Neuronal stem cell (in vitro differentiated cells): ENCODE data around the gene FIS1.
"Not testable (repeated sequence)": the region's sequence is repeated elsewhere in the genome, so short reads cannot be mapped to it uniquely, and the experiment has no call there.

ENCODE experiments used
- DNase-seq: peaks from one replicate; pipeline ENCODE4 v3.0.0-alpha.2; 2013; ENCODE audit warnings: low spot score
- H2AFZ ChIP-seq: one replicate; pipeline ENCODE4 v1.6.1; 2013; ENCODE audit warnings: mild to moderate bottlenecking, low read length, inconsistent platforms
- H2AK5ac ChIP-seq: 2 replicates; pipeline ENCODE4 v1.6.1; 2013; ENCODE audit warnings: low read depth, mild to moderate bottlenecking, inconsistent platforms, low read length, moderate library complexity, mixed read lengths
- H2BK120ac ChIP-seq: 2 replicates; pipeline ENCODE4 v1.6.1; 2013; ENCODE audit warnings: low read depth, mild to moderate bottlenecking, inconsistent platforms, low read length, moderate library complexity, mixed read lengths
- H2BK12ac ChIP-seq: one replicate; pipeline ENCODE4 v1.6.1; 2013; ENCODE audit warnings: low read length, inconsistent platforms
- H2BK15ac ChIP-seq: 2 replicates; pipeline ENCODE4 v1.6.1; 2013; ENCODE audit warnings: mild to moderate bottlenecking, low read length, inconsistent platforms, mixed read lengths
- H2BK5ac ChIP-seq: one replicate; pipeline ENCODE4 v1.6.1; 2013; ENCODE audit warnings: inconsistent platforms, mild to moderate bottlenecking, low read length, moderate library complexity
- H3K14ac ChIP-seq: one replicate; pipeline ENCODE4 v1.6.1; 2013; ENCODE audit warnings: low read length, inconsistent platforms
- H3K18ac ChIP-seq: 2 replicates; pipeline ENCODE4 v1.6.1; 2013; ENCODE audit warnings: low read length, inconsistent platforms
- H3K23ac ChIP-seq: 2 replicates; pipeline ENCODE4 v1.6.1; 2013; ENCODE audit warnings: low read depth, mild to moderate bottlenecking, mixed read lengths, low read length, inconsistent platforms; ENCODE audit not compliant: poor library complexity
- H3K27ac ChIP-seq: replicated peaks from 3 replicates; pipeline ENCODE4 v1.5.1; 2013; ENCODE audit warnings: low read length, inconsistent platforms
- H3K27me3 ChIP-seq, 3 experiments: 2 replicates each; pipeline ENCODE4 v1.6.1; 2013; ENCODE audit warnings: low read length in 3 of 3, mild to moderate bottlenecking in 2 of 3, inconsistent platforms in 1 of 3, low read depth in 1 of 3, mixed read lengths in 1 of 3, moderate library complexity in 1 of 3; ENCODE audit not compliant: control insufficient read depth in 3 of 3, insufficient read depth in 3 of 3
- H3K36me3 ChIP-seq, 2 donors: replicated peaks in 1 of 2; 2 replicates each; pipeline ENCODE4 v1.6.1; 2013; ENCODE audit warnings: low read length in 2 of 2; ENCODE audit not compliant: control insufficient read depth in 2 of 2, insufficient read depth in 2 of 2
- H3K4ac ChIP-seq: 2 replicates; pipeline ENCODE4 v1.6.1; 2013; ENCODE audit warnings: inconsistent platforms, mild to moderate bottlenecking, low read length, moderate library complexity
- H3K4me1 ChIP-seq, 2 donors: 1 replicate in 1 of 2; 2 replicates in 1 of 2; pipeline ENCODE4 v1.6.1; 2013; ENCODE audit warnings: low read length in 2 of 2, low read depth in 1 of 2; ENCODE audit not compliant: control insufficient read depth in 2 of 2, insufficient read depth in 1 of 2
- H3K4me2 ChIP-seq: one replicate; pipeline ENCODE4 v1.6.1; 2013; ENCODE audit warnings: mild to moderate bottlenecking, low read length, inconsistent platforms; ENCODE audit not compliant: insufficient read depth, poor library complexity, severe bottlenecking
- H3K4me3 ChIP-seq, 2 donors: 2 replicates each; pipeline ENCODE4 v1.5.1; 2013; ENCODE audit warnings: low read length in 2 of 2, mild to moderate bottlenecking in 2 of 2, inconsistent platforms in 1 of 2, moderate library complexity in 1 of 2
- H3K79me1 ChIP-seq: one replicate; pipeline ENCODE4 v1.6.1; 2013; ENCODE audit warnings: low read depth, mild to moderate bottlenecking, inconsistent platforms, low read length, moderate library complexity
- H3K9ac ChIP-seq: one replicate; pipeline ENCODE4 v1.6.1; 2013; ENCODE audit warnings: mild to moderate bottlenecking, low read depth, low read length, inconsistent platforms; ENCODE audit not compliant: poor library complexity
- H3K9me3 ChIP-seq, 2 donors: replicated peaks in 1 of 2; 2 replicates each; pipeline versions ENCODE3 to v1.6.1; 2013; ENCODE audit warnings: low read length in 2 of 2, mild to moderate bottlenecking in 2 of 2, inconsistent platforms in 1 of 2, low read depth in 1 of 2, mixed read lengths in 1 of 2, moderate library complexity in 1 of 2; ENCODE audit not compliant: control insufficient read depth in 2 of 2, insufficient read depth in 1 of 2
- H4K8ac ChIP-seq: one replicate; pipeline ENCODE4 v1.6.1; 2013; ENCODE audit warnings: low read depth, mild to moderate bottlenecking, inconsistent platforms, low read length, moderate library complexity
- H4K91ac ChIP-seq: one replicate; pipeline ENCODE4 v1.6.1; 2013; ENCODE audit warnings: low read length, low read depth, mild to moderate bottlenecking, inconsistent platforms; ENCODE audit not compliant: poor library complexity
- WGBS, 2 donors: extraction: QIAGEN DNeasy Blood & Tissue Kit; methylation state at CpG; one replicate each; pipeline ENCODE4 v1.1.7; 2013; ENCODE audit warnings: missing lambda C conversion rate in 2 of 2, mixed read lengths in 1 of 2; ENCODE audit not compliant: insufficient read length in 2 of 2, insufficient replicate concordance in 1 of 2; ENCODE audit errors: extremely low coverage in 2 of 2; 5-methylcytosine and 5-hydroxymethylcytosine counted together

Gene FIS1

DNA sequence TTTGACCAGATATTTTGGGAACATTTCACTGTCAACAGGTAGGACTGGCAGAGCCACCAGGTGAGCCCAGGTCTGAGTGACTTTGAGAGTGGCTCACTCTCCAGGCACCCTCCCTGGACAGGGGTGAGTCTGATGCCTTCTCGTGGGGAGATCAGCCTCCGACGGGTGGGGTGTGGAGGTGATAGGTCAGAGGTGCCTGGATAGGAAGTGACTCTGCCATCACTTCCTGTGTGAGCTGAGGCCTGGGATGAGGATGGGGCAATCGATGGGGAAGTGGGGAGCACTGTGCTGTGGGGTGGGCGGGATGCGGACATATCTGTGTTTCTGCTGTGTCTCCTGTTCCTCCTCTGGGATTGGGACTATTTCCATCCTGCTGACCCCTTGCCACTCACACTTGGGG lies 42.2 kb upstream of the FIS1 start:
- no peak overlapping the region for H3K14ac ChIP-seq
- H3K4me1 ChIP-seq, result peaks cover 0 to 6% of the 10 kb centered on the region in 2 donors

DNA sequence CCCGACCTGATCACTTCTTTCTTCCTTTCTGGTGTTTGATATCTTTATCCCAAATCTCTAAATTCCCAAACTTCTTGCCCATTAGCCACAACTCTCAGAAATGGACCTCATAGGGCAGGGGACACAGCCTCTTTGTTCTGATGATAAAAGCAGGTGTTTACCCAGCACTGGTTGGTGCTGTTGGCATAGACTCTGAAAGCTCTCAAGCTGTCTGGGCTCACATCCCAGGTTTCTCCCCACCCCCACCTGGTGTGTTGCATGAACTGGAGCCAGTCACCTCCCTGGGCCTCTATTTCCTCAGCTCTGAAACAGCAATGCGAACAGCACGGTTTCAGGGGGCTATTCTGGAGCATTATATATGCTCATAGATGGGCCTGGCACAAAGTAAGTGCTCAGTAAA lies 41.0 kb upstream of the FIS1 start:
- DNase-seq, result not testable (repeated sequence)

More for the DNA sequence above, 42.2 kb upstream of the FIS1 start:
- no peak for DNase-seq
- Histone ChIP-seq H3K9me3 (no peaks in the 10 kb centered on the region), H3K23ac (no peak overlapping the region), H3K27me3 (peaks cover 0 to 24% (median 0%) of the 10 kb centered on the region in 3 experiments), H3K4me3 (no peak overlapping the region), H3K36me3 (no peaks in the 10 kb centered on the region), H3K9ac (no peak overlapping the region), H3K4me2 (no peak overlapping the region), H2AFZ (no peak overlapping the region), H2BK5ac (no peak overlapping the region), H4K8ac (no peak overlapping the region), H2BK15ac (no peak overlapping the region), H3K27ac (no peak overlapping the region), H4K91ac (peak overlapping the region; percentile 53), H2BK12ac (no peak overlapping the region), H3K4ac (no peak overlapping the region), H2BK120ac (no peak overlapping the region), H2AK5ac (no peak overlapping the region), H3K18ac (no peak overlapping the region), H3K79me1 (no peaks in the 10 kb centered on the region)
- no CpG with 5 or more reads among the region's 6 CpGs for WGBS, 2 donors

DNA sequence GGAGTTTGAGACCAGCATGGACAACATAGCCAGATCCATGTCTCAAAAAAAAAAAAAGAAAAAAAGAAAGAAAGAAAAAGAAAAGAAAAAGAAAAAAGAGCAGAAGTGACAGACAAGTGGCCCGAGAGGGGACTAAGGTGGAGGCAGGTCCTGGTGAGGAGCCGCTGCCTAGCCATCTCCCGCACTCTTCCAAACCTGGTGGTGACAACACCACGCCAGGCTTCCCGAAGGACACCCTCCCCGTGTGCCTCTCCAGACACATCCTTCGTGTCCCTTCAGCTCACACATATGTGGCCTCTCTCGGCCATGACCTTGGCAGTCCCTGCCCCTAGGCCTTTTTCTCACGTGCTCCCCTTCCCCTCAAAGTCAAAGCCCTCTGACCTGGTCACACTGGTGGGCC lies 40.3 kb upstream of the FIS1 start:
- H2AFZ ChIP-seq, result no peak overlapping the region
- H2BK12ac ChIP-seq, result no peak overlapping the region
- WGBS, 2 donors, result no CpG with 5 or more reads among the region's 9 CpGs
- H3K23ac ChIP-seq, result no peak overlapping the region
- H3K18ac ChIP-seq, result no peak overlapping the region
- H2BK15ac ChIP-seq, result no peak overlapping the region
- H4K91ac ChIP-seq, result no peak overlapping the region
- H3K9me3 ChIP-seq, result no peaks in the 10 kb centered on the region
- no peak overlapping the region for H3K14ac ChIP-seq
- H2AK5ac ChIP-seq, result no peak overlapping the region
- no peak overlapping the region for H3K27ac ChIP-seq
- no peak overlapping the region for H3K4me3 ChIP-seq
- no peak for DNase-seq
- H3K36me3 ChIP-seq, result no peaks in the 10 kb centered on the region
- H2BK120ac ChIP-seq, result no peak overlapping the region
- no peak overlapping the region for H2BK5ac ChIP-seq
- no peak overlapping the region for H3K4ac ChIP-seq
- peaks cover 0 to 3% of the 10 kb centered on the region in 2 donors for H3K4me1 ChIP-seq
- no peak overlapping the region for H3K4me2 ChIP-seq
- peaks cover 0 to 18% (median 0%) of the 10 kb centered on the region in 3 experiments for H3K27me3 ChIP-seq
- no peak overlapping the region for H4K8ac ChIP-seq
- no peaks in the 10 kb centered on the region for H3K79me1 ChIP-seq
- no peak overlapping the region for H3K9ac ChIP-seq

More for the DNA sequence above, 41.0 kb upstream of the FIS1 start:
- not testable (repeated sequence) for H2BK12ac ChIP-seq, H3K4ac ChIP-seq, H3K9me3 ChIP-seq, H3K79me1 ChIP-seq, H3K9ac ChIP-seq, H4K91ac ChIP-seq, H2BK5ac ChIP-seq, H3K23ac ChIP-seq, H3K27ac ChIP-seq, H3K4me3 ChIP-seq, H2AK5ac ChIP-seq, H2BK120ac ChIP-seq, H3K14ac ChIP-seq, H3K18ac ChIP-seq, H4K8ac ChIP-seq, H3K4me2 ChIP-seq, H2AFZ ChIP-seq, H3K36me3 ChIP-seq, H3K4me1 ChIP-seq, H2BK15ac ChIP-seq
- WGBS, 2 donors, result no CpG with 5 or more reads among the region's 3 CpGs
- H3K27me3 ChIP-seq, result peaks cover 0 to 18% (median 0%) of the 10 kb centered on the region in 3 experiments

DNA sequence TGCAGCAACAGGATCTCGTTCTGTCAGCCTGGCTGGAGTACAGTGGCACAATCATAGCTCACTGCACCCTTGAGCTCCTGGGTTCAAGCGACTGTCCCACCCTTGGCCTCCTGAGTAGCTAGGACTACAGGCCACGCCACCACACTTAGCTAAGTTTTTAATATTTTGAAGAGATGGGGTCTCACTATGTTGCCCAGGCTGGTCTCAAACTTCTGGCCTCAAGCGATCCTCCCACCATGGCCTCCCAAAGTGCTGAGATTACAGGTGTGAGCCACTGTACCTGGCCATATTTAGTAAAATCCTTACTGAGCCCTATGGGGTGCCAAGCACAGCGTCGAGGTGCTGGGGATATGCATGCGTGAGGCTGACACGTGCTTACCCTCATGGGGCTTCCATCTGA lies 36.0 kb upstream of the FIS1 start:
- H3K4me2 ChIP-seq, H2BK15ac ChIP-seq, H2BK120ac ChIP-seq, H3K4ac ChIP-seq, H3K4me1 ChIP-seq, H3K9me3 ChIP-seq, H2BK12ac ChIP-seq, H2BK5ac ChIP-seq, H4K8ac ChIP-seq, H3K18ac ChIP-seq, H3K4me3 ChIP-seq, H3K23ac ChIP-seq, H2AK5ac ChIP-seq, H3K9ac ChIP-seq, DNase-seq, H3K27me3 ChIP-seq, H3K27ac ChIP-seq, H4K91ac ChIP-seq, H3K36me3 ChIP-seq, H3K79me1 ChIP-seq, H3K14ac ChIP-seq, H2AFZ ChIP-seq: not testable (repeated sequence)
- no CpG with 5 or more reads among the region's 8 CpGs for WGBS, 2 donors
